OCI-LY1 (cell line): ENCODE data around the gene KLK11.

Experiments used
- CTCF ChIP-seq: fragments of 200-600 bp; sonication (generic), shearing (Covaris generic); IDR thresholded peaks from 2 replicates; pipeline ENCODE4 v1.5.1; 2017; ENCODE audit warnings: mild to moderate bottlenecking, antibody characterized with exemption, low read length, moderate library complexity, mixed read lengths
- EZH2 ChIP-seq: fragments of 200-600 bp; sonication (generic), shearing (Covaris generic); IDR thresholded peaks from 2 replicates; pipeline ENCODE4 v1.8.0; 2017; ENCODE audit warnings: borderline replicate concordance, mixed run types, mild to moderate bottlenecking, antibody characterized with exemption, low read length, moderate library complexity, mixed read lengths

- TF ChIP-seq CTCF (no peak), EZH2 (no peak)
Observed at GRCh38 chr19:51075998-51076397, 49.6 kb upstream of the KLK11 start.
